HG02981 (cell line): Measurements from ENCODE around the gene RAET1E.
"Not testable (repeated sequence)": the region's sequence is repeated elsewhere in the genome, so short reads cannot be mapped to it uniquely, and the experiment has no call there.

Experiments
- ATAC-seq: cut with Tn5 transposase; IDR thresholded peaks from one replicate; pipeline ENCODE4 v1.9.1; 2021; ENCODE audit warnings: mild to moderate bottlenecking, moderate library complexity; ENCODE audit not compliant: unreplicated experiment

Gene RAET1E

GRCh38 chr6:149912680-149913079, 14.8 kb upstream of the RAET1E start:
- not testable (repeated sequence) for ATAC-seq

GRCh38 chr6:149910721-149911151, 12.8 kb upstream of the RAET1E start:
- ATAC-seq = no peak

GRCh38 chr6:149909701-149910470, 12.0 kb upstream of the RAET1E start:
- no peak for ATAC-seq

- ATAC-seq = not testable (repeated sequence)
Observed at GRCh38 chr6:149908480-149908879, 10.6 kb upstream of the RAET1E start.

DNA sequence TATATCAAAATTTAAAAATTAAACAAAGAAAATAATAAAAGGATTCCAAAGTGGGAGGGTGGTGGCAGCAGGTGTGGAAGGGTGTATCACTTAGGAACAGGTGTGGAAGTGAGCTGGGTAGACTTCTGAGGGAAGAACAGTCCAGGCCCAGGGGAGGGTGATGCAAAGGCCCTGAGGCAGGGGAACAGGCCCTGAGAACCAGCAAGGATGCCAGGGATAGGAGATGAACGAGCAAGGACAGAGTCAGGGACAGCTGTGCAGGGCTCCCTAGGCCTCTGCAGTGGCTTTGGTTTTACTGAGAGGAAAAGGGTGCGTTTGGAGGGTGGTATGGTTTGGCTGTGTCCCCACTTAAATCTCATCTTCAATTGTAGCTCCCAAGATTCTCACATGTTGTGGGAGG, 9.4 kb upstream of the RAET1E start:
- ATAC-seq = no peak

DNA sequence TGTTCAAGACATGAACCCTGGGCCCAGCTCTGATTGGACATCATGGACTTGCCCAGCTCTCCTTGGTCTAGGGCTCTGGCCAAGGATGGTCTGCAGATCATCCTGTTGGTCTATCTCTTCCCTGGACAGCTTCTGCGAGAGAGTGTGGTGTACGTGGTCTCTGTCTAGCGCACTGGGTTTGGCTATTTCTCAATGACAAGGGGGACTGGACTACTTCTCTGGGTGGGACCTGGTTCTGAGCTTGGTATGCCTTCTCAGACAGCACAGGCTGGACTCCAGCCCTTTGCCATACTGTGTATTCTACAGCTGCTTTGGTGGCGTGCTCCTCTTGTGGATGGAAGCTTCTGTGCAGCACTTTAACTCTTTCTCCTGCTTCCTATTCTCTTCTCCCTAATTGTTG, 8.5 kb upstream of the RAET1E start:
- ATAC-seq = no peak

GRCh38 chr6:149905911-149906371, 8.0 kb upstream of the RAET1E start:
- ATAC-seq = no peak

DNA sequence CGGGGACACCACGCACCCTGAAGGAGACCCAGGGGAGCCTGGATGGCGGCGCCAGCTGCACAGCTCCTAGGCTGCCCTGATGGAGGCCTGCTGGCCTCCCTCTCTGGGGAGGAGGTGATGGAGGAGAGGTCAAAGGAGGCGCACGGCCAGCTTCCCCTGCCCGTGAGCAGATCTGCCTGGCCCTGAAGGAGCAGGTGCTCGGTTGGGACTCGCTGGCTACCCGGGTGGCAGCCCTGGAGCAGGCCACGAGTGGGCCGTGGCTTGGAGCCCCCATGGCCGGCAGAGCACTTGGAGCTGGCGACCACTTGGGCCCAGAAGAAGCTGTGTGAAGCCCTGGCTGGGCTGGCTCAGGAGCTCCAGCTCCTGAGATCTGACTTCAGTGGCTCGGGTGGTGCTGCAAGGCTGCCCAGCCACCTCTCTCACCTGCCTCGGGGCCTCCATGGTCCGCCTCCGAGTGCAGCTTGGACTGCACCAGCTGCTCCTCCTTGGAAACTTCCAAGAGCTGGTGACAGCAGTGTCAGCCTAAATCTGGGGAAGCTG, 7.5 kb upstream of the RAET1E start:
- no peak for ATAC-seq

- no peak for ATAC-seq
Observed at GRCh38 chr6:149904661-149905370, 6.9 kb upstream of the RAET1E start.

GRCh38 chr6:149903938-149904611, 6.2 kb upstream of the RAET1E start:
- no peak for ATAC-seq

DNA sequence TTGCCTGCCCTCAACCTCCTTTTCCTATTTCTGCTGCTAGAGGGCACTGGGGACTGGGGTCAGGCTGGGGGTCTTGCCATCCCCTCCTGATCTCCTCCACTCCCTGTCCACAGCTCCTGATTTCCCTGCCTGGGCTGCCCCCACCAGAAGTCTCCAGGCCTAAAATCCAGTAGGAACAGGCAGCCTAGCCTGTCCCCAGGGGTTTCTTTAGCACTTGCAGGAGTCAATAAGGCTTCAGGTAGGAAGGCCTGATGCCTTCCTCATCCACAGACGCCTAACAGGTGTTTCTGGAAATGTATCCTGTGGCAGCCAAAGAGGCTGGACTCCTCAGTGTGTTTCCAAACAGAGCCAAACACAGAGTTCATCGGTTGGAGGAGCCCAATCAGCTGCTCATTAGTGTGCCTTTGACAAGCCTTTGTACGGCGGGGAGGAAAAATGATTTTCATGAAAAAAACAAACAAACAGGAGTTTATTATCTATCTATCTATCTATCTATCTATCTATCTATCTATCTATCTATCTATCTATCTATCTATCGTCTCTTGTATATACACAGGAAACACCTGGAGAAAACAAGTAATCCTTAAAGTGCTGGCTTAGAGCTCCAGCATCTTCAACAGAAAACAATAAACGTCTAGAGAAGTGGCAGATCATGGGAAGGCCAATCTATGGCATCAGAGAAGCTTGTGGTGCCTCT, 3.7 kb upstream of the RAET1E start:
- ATAC-seq = no peak

- ATAC-seq = no peak
Observed at GRCh38 chr6:149900620-149901443, 2.9 kb upstream of the RAET1E start.

DNA sequence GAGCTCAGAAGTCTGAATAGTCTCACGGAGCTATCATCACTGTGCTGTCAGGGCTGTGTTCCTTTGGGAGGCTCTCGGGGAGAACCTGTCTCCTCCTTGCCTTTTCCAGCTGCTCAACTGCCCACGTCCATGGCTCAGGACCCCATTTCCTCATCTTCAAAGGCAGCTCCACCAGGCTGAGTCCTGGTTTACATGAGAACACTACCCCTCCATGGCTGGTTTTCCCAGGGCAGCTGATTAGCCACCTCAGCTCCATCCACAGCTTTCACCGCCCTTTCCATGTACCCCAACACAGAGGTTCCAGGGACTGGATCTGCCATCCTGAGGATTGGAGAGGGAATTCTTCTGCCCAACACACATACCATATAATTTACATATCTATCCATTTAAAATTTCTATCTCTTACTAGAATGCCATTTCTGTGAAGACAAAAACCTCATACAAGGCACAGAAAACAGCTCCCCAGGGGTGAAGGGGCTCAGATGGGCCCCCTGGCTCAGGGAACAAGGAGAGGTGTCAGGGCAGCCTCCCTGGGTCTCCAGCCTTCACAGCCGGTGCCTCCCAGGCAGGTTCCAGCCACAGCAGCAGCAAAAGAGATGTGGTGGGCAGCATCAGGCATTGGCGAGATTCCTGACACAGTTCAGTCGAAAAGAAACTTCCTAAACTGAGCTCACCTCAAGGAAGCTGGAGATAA, 2.2 kb upstream of the RAET1E start:
- no peak for ATAC-seq

- no peak for ATAC-seq
Observed at GRCh38 chr6:149899486-149899885, 1.6 kb upstream of the RAET1E start.

DNA sequence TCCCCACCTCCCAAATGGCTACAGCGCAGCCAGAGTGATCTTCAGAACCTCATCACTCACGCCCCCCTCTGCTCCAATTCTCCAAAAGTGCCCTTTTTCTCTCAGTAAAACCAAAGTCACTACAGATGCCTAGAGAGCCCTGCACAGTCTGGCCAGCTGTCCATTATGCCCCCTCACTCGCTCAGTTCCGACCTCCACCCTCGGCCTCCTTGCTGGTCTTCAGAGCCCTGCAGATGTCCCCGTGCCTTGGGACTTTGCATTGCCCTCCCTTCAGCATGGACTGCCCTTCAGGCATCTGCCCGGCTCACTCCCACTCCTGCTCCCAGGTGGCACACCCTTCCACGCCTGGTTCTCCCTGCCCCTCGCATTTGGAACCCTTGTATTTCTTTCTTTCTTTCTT, 1.1 kb upstream of the RAET1E start:
- no peak for ATAC-seq

- no peak for ATAC-seq
Observed at GRCh38 chr6:149897015-149897697, 757 bp downstream of the RAET1E start.

DNA sequence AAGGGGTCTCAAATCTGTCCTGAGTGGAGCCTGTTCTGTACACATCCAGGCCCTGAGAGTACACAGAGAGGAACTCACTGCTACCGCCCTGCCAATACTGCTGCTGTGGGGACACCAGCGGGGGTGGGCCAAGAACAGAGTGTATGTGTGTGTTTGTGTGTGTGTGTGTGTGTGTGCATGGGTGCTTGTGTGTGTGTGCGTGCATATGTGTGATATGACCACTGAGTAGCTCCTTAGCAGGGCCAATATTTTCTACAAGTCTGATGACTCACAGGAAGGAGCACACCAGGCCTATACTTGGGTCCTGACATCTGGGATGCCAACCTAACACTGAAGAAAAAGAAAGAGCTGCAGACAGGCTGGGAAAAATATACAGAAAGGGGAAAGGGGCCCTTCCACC, 1.4 kb downstream of the RAET1E start:
- ATAC-seq = no peak

DNA sequence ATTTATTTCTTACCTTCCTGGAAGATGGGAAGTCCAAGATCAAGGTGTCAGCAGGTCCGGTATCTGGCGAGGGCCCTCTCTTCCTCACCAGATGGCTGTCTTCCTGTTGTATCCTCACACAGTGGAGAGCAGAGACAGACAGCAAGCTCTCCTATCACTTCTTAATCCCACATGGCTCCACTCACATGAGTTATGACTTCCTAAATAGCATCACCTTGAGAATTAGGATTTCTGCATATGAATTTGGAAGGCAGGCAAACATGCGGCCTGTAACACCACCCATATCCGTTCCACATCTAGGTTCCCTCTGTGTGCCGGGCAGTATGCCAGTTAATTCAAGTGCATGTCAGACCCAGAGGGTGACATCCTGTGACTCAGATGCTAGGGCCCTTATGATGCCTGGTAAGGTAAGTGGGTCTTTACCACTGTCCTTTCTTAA, 2.1 kb downstream of the RAET1E start:
- no peak for ATAC-seq
